ENCODE data around the gene GPR148.

The GPR148 gene

GRCh38 chr2:130754811-130755210, 25.9 kb downstream of the GPR148 start:
- DNase-seq, result no peak

GRCh38 chr2:130755256-130756052, 26.6 kb downstream of the GPR148 start, which contains the start of gene AMER3:
Gene AMER3 (plus strand): TSS chr2:130755540. CDS start chr2:130762073, 6,533 bp downstream.
- DNase-seq, result no peak

GRCh38 chr2:130756053-130756873, 27.4 kb downstream of the GPR148 start:
- DNase-seq, result peak; percentile 35

DNA sequence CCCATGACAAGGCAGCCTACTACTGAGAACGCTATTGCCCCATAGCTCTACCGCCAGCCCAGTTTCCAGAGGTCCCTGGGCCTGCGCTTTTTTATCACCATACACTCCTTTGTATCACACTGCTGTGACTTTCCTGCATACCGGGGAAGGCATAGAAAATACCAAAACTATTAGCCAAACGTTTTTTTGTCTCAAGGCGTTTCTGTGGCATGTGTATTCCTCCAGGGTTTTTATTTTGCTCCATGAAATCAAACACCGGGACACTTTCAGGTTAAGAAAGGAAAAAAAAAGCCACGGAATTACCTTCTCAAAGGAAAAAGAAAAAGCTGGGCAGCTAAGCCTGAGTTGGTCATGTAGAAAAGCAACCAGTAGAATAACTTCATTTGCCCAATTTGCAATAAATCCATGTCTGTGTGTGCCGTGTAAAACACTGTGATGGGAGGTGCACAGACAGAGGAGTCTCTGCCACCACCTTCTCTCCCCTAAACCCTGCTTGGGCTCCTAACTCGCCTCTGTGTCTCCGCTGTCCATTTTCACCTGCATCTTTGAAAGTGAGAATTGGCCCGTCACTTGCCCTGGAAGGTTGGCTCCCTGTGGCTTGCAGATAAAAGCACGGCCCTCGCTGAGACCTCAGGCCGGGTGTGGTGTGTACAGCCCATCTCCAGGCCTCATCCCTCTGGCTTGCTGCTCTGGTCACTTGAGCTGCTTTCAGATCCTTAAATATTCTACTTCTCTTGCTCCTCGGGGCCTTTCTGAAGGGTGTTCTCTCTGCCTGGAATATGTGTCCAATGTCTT, 28.2 kb downstream of the GPR148 start:
- no peak for DNase-seq

GRCh38 chr2:130759906-130760753, 31.3 kb downstream of the GPR148 start:
- peak; percentile 31 for DNase-seq

- DNase-seq, result no peak
These were observed 32.2 kb downstream of the GPR148 start for GRCh38 chr2:130760754-130761751.

DNA sequence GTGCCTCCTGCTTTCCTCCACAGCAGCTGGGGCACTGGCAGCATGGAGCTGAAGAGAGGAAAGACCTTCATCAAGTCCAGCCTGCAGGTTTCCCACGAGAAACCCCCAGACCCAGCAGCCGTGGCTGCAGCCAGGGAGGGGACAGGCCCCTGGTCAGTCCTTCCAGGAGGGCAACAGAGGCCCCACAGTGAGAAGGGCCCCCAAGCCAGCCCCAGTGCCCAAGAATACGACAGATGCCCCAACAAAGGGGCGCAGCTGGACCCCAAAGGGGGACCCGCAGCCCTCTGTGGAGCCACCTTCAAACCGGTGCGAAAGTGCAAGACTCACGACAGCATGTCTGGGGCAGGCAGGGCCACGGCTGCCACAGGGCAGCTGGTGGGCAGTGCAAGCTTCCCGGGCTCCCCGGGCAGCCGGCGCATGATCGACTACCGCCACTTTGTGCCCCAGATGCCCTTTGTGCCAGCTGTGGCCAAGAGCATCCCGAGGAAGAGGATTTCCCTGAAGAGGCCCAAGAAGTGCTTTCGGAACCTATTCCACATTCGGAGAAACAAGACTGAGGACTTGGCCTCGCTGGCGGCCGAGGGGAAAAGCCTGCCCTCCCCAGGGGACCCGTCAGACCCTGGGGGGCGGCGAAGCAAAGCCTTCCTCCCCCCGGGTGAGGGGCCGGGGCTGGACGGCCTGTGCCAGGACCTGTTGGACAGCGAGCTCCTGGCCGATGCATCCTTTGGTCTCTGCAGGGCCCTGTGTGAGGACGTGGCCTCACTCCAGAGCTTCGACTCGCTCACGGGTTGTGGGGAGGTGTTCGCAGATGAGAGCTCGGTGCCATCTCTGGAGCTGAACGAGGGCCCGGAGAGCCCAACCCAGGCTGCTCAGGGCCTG, 33.4 kb downstream of the GPR148 start:
- no peak for DNase-seq

GRCh38 chr2:130762910-130763385, 34.1 kb downstream of the GPR148 start:
- no peak for DNase-seq

DNA sequence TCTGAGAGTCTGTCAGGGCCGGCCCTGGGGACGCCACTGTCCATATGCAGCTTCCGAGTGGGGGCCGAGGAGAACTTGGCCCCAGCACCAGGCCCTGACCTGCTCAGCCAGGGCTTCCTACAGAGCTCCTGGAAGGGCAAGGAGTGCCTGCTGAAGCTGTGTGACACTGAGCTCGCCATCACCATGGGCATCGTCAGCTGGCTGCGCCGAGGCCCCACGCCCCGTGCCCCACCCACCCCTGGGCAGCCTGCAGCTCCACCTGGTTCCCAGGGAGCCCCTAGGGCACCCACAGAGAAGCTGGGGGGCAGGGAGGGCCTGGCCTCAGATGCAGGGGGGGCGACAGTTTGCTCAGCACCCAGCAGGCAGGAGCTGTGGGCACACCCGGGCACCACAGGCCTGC, 34.5 kb downstream of the GPR148 start:
- no peak for DNase-seq

GRCh38 chr2:130764035-130764820, 35.4 kb downstream of the GPR148 start:
- no peak for DNase-seq

- DNase-seq, result no peak
These were observed 35.9 kb downstream of the GPR148 start for GRCh38 chr2:130764821-130765115.

GRCh38 chr2:130765464-130765863, 36.6 kb downstream of the GPR148 start:
- DNase-seq, result no peak

- DNase-seq, result no peak
These were observed 37.2 kb downstream of the GPR148 start for GRCh38 chr2:130766037-130766436.

DNA sequence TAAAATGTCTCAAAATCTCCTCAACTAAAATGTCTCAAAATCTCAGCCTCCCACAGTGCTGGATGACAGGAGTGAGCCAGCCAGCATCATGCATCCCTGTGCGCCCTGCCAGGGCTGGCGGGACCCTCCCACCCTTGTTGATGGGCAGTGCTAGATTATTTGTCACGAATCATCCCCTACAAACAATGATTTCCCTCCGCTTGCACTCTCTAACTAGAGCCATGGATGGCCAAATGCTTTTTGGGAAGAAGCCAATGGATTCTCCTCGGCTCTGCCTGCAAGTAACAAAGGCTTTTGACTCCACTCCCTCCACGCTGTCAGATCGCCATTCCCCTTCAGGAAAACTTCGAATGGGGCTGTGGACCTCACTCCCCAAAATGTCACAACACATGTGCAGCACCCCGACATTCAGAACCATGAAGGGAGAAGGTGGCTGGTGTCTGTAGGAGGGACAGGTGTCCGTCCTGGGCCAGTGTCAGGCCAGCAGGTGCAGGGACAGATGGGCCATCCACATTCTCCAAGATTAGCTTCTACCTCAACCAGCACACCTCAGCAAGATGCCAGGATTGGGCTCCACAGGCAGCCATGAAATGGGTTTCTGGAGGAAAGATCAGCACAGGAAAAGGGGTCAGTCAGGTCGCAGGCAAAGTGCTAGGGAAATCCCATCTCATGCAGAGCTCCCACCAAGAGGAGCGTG, 38.0 kb downstream of the GPR148 start:
- no peak for DNase-seq

GRCh38 chr2:130767408-130767775, 38.5 kb downstream of the GPR148 start:
- DNase-seq, result no peak

GRCh38 chr2:130768191-130768855, 39.5 kb downstream of the GPR148 start:
- DNase-seq, result no peak

GRCh38 chr2:130769343-130769907, 40.6 kb downstream of the GPR148 start:
- no peak for DNase-seq

Measured in femur (tissue), 1 donor.